BJ (cell line): ENCODE measurements around the gene PTPRM. TPM values are rescaled to one million over a fixed set of nuclear protein-coding genes. Genes with fewer than 3 reads are reported as not detected.

Source experiments
- CTCF ChIA-PET: fragments of 350-600 bp; formaldehyde crosslinking; extraction: SDS; loops from one replicate; lab custom pipeline; 2021; ENCODE audit warnings: antibody characterized with exemption, inconsistent platforms; lab: Yijun Ruan, JAX
- POLR2A ChIA-PET: fragments of 300-600 bp; sonication (Branson Sonifier 250); formaldehyde crosslinking; extraction: SDS; loops from one replicate; lab custom pipeline; 2021; ENCODE audit warnings: antibody characterized with exemption; lab: Charles Lee
- DNase-seq: peaks from one replicate; pipeline ENCODE4 v3.0.0-alpha.2; 2011; ENCODE audit warnings: low read depth
- H3K27me3 ChIP-seq: 2 replicates; pipeline ENCODE4 v1.6.0; 2011; ENCODE audit warnings: low read length; ENCODE audit not compliant: control insufficient read depth, insufficient read depth
- H3K36me3 ChIP-seq: 2 replicates; pipeline ENCODE4 v1.5.1; 2011; ENCODE audit warnings: low read length; ENCODE audit not compliant: control insufficient read depth, insufficient read depth
- H3K4me3 ChIP-seq: 2 replicates; pipeline ENCODE4 v1.5.1; 2011; ENCODE audit warnings: low read depth, mild to moderate bottlenecking, control low read depth, low read length
- CTCF ChIP-seq: IDR thresholded peaks from 2 replicates; pipeline ENCODE4 v1.5.1; 2011; ENCODE audit warnings: low read depth, mild to moderate bottlenecking, control low read depth, inconsistent platforms, low read length, moderate library complexity; ENCODE audit not compliant: insufficient read depth
- polyA plus RNA-seq: library from polyadenylated mRNA; depleted of rRNA; stranded (reverse); fragments of >200 nt; gene quantifications from 2 replicates; pipeline ENCODE4 v1.2.3, GENCODE V29; 2011

The PTPRM gene
- polyA plus RNA-seq, 1 experiment, result 149 TPM

GRCh38 chr18:8279346-8279745 lies 712.2 kb downstream of the PTPRM start:
- CTCF ChIA-PET, result no interaction called here
- POLR2A ChIA-PET, result no interaction called here
- DNase-seq, result no peak
- H3K36me3 ChIP-seq, result no peaks in the 10 kb centered on the region
- no peak overlapping the region for H3K4me3 ChIP-seq
- TF ChIP-seq CTCF, result no peak
- H3K27me3 ChIP-seq, result no peaks in the 10 kb centered on the region

DNA sequence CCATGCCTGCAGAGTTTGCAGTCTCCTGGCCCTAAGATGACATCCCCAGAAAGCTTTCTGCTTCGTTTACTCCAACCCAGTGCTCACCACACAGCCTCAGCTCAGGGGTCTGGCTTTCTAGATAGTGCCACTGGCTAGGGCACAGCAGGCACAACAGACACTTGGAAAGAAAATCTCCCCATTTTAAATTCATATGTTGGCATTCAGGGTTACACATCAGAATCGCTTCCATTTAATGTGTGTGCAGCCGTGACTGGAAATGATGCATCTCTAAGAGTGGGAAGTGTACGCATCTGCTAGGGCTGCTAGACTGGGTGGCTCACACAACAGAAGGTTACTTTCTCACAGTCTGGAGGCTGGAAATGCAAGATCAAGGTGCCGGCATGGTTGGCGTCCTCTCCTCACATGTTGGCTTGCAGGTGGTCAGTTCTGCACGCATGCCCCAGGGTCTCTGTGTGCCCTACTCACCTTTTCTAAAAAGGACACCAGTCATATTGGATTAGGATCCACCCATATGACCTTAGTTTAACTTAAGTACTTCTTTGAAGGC lies 712.7 kb downstream of the PTPRM start:
- Histone ChIP-seq H3K4me3 (no peak overlapping the region), H3K27me3 (no peaks in the 10 kb centered on the region), H3K36me3 (no peaks in the 10 kb centered on the region)
- ChIA-PET POLR2A (no interaction called here), CTCF (interaction anchor here (0.7 kb wide), 1 partner anchor 21 kb away, joined by 3 read pairs; no protein-coding TSS in a partner anchor)
- DNase-seq, result no peak
- TF ChIP-seq CTCF, result no peak

- POLR2A ChIA-PET, result interaction anchor here (0.6 kb wide), 1 partner anchor 118 kb away, joined by 3 read pairs; no protein-coding TSS in a partner anchor
- no peaks in the 10 kb centered on the region; the same call in 1 of the 2 replicates for H3K36me3 ChIP-seq
- H3K27me3 ChIP-seq, result no peaks in the 10 kb centered on the region
- TF ChIP-seq CTCF, result no peak
- CTCF ChIA-PET, result interaction anchor here (0.8 kb wide), 1 partner anchor 545 kb away, joined by 3 read pairs; no protein-coding TSS in a partner anchor
- peak; percentile 19 for DNase-seq
- no peak overlapping the region for H3K4me3 ChIP-seq
These were observed 716.9 kb downstream of the PTPRM start for GRCh38 chr18:8283891-8284585.

GRCh38 chr18:8286303-8286702 lies 719.2 kb downstream of the PTPRM start:
- ChIA-PET POLR2A (no interaction called here), CTCF (no interaction called here)
- DNase-seq, result no peak
- H3K36me3 ChIP-seq, result no peaks in the 10 kb centered on the region; the same call in 1 of the 2 replicates
- no peak overlapping the region for H3K4me3 ChIP-seq
- no peak for TF ChIP-seq CTCF
- H3K27me3 ChIP-seq, result no peaks in the 10 kb centered on the region

DNA sequence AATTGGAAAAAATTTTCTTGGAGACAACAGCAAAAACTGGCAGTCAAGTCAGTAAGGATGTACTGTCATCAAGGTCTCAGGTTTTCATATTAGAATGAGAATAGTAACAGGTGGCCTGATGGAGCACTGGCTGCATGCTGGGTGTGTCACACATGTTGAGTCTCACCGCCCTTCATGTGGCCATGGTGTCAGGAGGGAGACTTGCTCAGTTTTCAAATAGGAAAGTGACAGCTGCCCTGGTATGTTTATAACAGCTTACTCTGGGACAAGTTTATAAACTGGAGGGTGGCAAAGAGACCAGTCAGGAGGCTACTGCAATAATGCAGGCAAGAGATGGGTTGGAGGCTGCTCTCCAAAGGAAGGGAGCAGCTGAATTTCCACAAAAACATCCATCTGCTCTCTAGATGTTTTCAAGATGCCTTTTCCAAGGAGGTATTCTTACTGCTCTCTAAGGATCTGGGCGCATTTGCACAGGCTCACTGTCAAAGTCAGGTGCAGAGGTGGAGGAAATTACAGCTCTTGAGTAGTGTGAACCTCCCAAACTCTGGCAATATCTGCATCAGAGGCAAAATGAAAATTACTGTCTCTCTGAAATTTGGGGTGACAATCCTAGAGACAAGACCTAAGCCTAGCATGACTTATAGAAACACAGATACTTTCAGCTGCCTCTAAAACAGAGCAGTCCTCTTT lies 720.2 kb downstream of the PTPRM start:
- ChIA-PET CTCF (interaction anchor here (0.7 kb wide), 1 partner anchor 453 kb away, joined by 3 read pairs; no protein-coding TSS in a partner anchor), POLR2A (no interaction called here)
- no peaks in the 10 kb centered on the region; the same call in 1 of the 2 replicates for H3K36me3 ChIP-seq
- no peak for DNase-seq
- H3K4me3 ChIP-seq, result no peak overlapping the region
- H3K27me3 ChIP-seq, result no peaks in the 10 kb centered on the region
- TF ChIP-seq CTCF, result no peak
